Esophagus muscularis mucosa (tissue), 4 donors: ENCODE data around the gene SUPT3H. TPM values are rescaled to one million over a fixed set of nuclear protein-coding genes. Genes with fewer than 3 reads are reported as not detected.

ENCODE experiments used
- DNase-seq: peaks from one replicate; pipeline ENCODE4 v3.0.0-alpha.2; 2017; ENCODE audit errors: extremely low spot score
- H3K27ac ChIP-seq, 4 donors: fragments of 200-600 bp; sonication (generic); replicated peaks in 1 of 4; 1 replicate in 3 of 4; 2 replicates in 1 of 4; pipeline ENCODE4 v1.5.1; 2016 to 2019; ENCODE audit warnings: mild to moderate bottlenecking in 1 of 4
- H3K27me3 ChIP-seq, 4 donors: fragments of 200-600 bp; sonication (generic); one replicate each; pipeline versions ENCODE4 v1.5.1 to v1.6.0; 2016 to 2019
- H3K36me3 ChIP-seq, 4 donors: fragments of 200-600 bp; sonication (generic); one replicate each; pipeline ENCODE4 v1.5.1; 2016 to 2019
- H3K4me1 ChIP-seq, 4 donors: fragments of 200-600 bp; sonication (generic); one replicate each; pipeline ENCODE4 v1.5.1; 2016 to 2019
- H3K4me3 ChIP-seq, 4 donors: fragments of 200-600 bp; sonication (generic); 1 replicate in 2 of 4; 2 replicates in 2 of 4; pipeline ENCODE4 v1.5.1; 2016 to 2019; ENCODE audit warnings: mild to moderate bottlenecking in 4 of 4, moderate library complexity in 1 of 4
- H3K9me3 ChIP-seq, 4 donors: fragments of 200-600 bp; sonication (generic); 1 replicate in 3 of 4; 2 replicates in 1 of 4; pipeline ENCODE4 v1.5.1; 2016 to 2019
- EP300 ChIP-seq: sonication (generic); formaldehyde crosslinking; IDR thresholded peaks from one replicate; pipeline ENCODE4 v1.6.1; 2017; ENCODE audit warnings: antibody characterized with exemption
- POLR2A ChIP-seq: fragments of 450-650 bp; IDR thresholded peaks from one replicate; pipeline ENCODE4 v1.6.1; 2017; ENCODE audit warnings: antibody characterized with exemption, moderate library complexity, mild to moderate bottlenecking, low read depth
- POLR2AphosphoS5 ChIP-seq, 2 donors: sonication (generic); formaldehyde crosslinking; IDR thresholded peaks; one replicate each; pipeline ENCODE4 v1.6.1; 2017; ENCODE audit warnings: antibody characterized with exemption in 2 of 2
- WGBS: methylation state at CpG from one replicate; pipeline ENCODE4 v1.1.5; 2018; 5-methylcytosine and 5-hydroxymethylcytosine counted together
- intact Hi-C: fragments of 100-400 bp; cut with DNase I; formaldehyde crosslinking; loops from one replicate; pipeline ENCODE4 v1.15.1; 2023
- total RNA-seq, 4 donors: library from RNA; depleted of rRNA; stranded (reverse); fragments of >200 nt; gene quantifications; one replicate each; pipeline versions ENCODE4 v1.1.0 to v1.2.1, GENCODE V29; 2016
- TF ChIP-seq, protein P1 (sequence below), 3 experiments: fragments of 200-600 bp in 2 of 3; fragments of 450-650 bp in 1 of 3; sonication (generic) in 2 of 3; IDR thresholded peaks; one replicate each; pipeline ENCODE4 v1.5.1; 2017 to 2019; ENCODE audit warnings: antibody characterized with exemption in 3 of 3, mild to moderate bottlenecking in 2 of 3, moderate library complexity in 1 of 3

SUPT3H gene
- total RNA-seq, 4 donors from 2014 or later, result 5.1 to 13.3 (median 9.9) TPM

DNA sequence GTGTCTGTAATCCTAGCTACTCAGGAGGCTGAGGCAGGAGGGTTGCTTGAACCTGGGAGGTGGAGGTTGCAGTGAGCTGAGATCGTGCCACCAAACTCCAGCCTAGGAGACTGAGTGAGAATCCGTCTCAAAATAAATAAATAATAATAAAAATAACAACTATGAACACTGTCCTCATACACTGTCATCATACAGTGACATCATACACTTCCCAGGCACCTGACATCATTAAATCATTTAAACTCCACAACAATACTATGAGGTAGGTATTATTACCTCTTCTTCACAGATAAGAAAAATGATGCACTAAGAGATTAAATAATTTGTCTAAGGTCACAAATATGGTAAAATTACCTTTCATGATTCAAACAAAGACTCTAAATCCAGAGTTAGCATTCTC lies 250.5 kb downstream of the SUPT3H start:
- TF ChIP-seq EP300, result no peak
- TF ChIP-seq, protein P1, sequence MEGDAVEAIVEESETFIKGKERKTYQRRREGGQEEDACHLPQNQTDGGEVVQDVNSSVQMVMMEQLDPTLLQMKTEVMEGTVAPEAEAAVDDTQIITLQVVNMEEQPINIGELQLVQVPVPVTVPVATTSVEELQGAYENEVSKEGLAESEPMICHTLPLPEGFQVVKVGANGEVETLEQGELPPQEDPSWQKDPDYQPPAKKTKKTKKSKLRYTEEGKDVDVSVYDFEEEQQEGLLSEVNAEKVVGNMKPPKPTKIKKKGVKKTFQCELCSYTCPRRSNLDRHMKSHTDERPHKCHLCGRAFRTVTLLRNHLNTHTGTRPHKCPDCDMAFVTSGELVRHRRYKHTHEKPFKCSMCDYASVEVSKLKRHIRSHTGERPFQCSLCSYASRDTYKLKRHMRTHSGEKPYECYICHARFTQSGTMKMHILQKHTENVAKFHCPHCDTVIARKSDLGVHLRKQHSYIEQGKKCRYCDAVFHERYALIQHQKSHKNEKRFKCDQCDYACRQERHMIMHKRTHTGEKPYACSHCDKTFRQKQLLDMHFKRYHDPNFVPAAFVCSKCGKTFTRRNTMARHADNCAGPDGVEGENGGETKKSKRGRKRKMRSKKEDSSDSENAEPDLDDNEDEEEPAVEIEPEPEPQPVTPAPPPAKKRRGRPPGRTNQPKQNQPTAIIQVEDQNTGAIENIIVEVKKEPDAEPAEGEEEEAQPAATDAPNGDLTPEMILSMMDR (IDR thresholded peaks at IDR 0.05), result no peak
- no peak for TF ChIP-seq POLR2A
- no peak for TF ChIP-seq POLR2AphosphoS5 (IDR thresholded peaks at IDR 0.05)
- Histone ChIP-seq H3K36me3 (no peaks in the 10 kb centered on the region), H3K27me3 (no peaks in the 10 kb centered on the region), H3K9me3 (no peaks in the 10 kb centered on the region), H3K4me1 (peaks cover 0 to under 1% (median 0%) of the 10 kb centered on the region in 4 donors), H3K4me3 (no peak overlapping the region), H3K27ac (no peak overlapping the region)
- WGBS, result 94% methylated on average over 2 of the region's 2 CpGs
- no peak for DNase-seq
- intact Hi-C loops, result no loop called here

DNA sequence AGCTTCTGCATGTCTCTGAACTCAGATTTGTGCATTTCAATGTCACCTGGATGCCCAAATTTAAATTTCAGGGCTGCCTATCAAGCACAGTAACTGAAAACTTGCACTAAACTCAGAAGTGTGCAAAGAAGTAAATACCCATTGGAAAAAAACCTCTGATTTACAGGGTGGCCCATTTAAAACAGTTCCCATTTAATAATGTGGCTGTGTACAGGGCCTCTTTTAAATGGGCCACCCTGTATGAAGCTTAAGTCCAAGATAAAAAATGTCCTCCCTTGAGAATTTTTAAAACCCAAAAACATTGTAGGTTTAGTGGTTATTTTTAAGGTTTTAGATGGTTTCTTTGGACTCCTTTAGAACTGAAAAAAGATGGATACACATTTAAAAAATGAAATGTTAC lies 251.7 kb downstream of the SUPT3H start:
- H3K27ac ChIP-seq, result no peak overlapping the region
- H3K4me1 ChIP-seq, result no peaks in the 10 kb centered on the region
- no peak for DNase-seq
- no peaks in the 10 kb centered on the region for H3K27me3 ChIP-seq
- TF ChIP-seq, protein P1 (IDR thresholded peaks at IDR 0.05), result no peak
- TF ChIP-seq POLR2AphosphoS5 (IDR thresholded peaks at IDR 0.05) (no peak), EP300 (no peak), POLR2A (no peak)
- intact Hi-C loops, result no loop called here
- no peaks in the 10 kb centered on the region for H3K36me3 ChIP-seq
- no peaks in the 10 kb centered on the region for H3K9me3 ChIP-seq
- H3K4me3 ChIP-seq, result no peak overlapping the region

DNA sequence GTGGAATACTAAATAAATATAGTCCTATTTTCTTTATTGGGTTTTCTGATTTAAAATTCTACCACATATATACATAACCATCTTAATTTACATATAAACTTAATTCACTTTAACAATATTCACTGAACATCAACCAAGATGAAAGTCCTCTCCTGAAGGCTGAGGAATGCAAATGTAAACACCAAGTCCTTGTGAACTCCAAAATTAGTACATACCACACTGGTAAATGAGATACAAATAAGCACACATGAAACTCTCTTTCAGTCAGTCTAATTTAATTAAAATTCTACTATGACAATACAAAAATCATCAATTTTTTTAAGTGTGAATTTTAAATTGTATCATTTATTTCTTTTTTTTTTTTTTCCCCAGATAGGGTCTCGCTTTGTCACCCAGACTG lies 254.7 kb downstream of the SUPT3H start:
- peaks cover 0 to 8% (median 0%) of the 10 kb centered on the region in 4 donors for H3K4me1 ChIP-seq
- H3K9me3 ChIP-seq, result no peaks in the 10 kb centered on the region
- no peak for DNase-seq
- TF ChIP-seq EP300 (no peak), POLR2AphosphoS5 (IDR thresholded peaks at IDR 0.05) (no peak), POLR2A (no peak)
- TF ChIP-seq, protein P1 (IDR thresholded peaks at IDR 0.05), result no peak
- intact Hi-C loops, result no loop called here
- H3K27ac ChIP-seq, result no peak overlapping the region
- H3K4me3 ChIP-seq, result no peak overlapping the region
- no peaks in the 10 kb centered on the region for H3K36me3 ChIP-seq
- no peaks in the 10 kb centered on the region for H3K27me3 ChIP-seq
- 97% methylated on average over 1 of the region's 1 CpG for WGBS

DNA sequence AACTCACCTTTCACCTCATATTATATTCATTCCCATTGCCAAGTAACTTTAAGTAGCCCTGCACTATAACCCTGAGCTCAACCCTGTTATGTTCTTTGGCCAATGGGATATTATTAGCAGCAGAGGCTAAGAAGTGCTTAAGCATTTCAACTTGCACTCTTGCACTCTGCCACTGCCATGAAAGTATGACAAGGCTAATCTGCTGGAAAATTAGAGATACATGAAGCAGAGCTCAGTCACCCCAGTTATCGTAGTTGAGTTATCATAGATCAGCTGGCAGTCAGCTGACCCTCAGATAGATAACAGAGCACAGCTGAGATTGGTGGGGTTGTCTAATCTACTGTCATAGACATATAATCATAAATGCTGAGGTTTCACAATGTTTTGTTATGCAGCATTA lies 259.0 kb downstream of the SUPT3H start:
- Histone ChIP-seq H3K27me3 (no peaks in the 10 kb centered on the region), H3K4me3 (no peak overlapping the region), H3K4me1 (peaks cover 0 to 8% (median 0%) of the 10 kb centered on the region in 4 donors), H3K9me3 (no peaks in the 10 kb centered on the region), H3K27ac (no peak overlapping the region), H3K36me3 (no peaks in the 10 kb centered on the region)
- intact Hi-C loops, result no loop called here
- TF ChIP-seq, protein P1 (IDR thresholded peaks at IDR 0.05), result no peak
- no peak for TF ChIP-seq POLR2AphosphoS5 (IDR thresholded peaks at IDR 0.05)
- no peak for DNase-seq
- 83% methylated on average over 1 of the region's 1 CpG for WGBS

DNA sequence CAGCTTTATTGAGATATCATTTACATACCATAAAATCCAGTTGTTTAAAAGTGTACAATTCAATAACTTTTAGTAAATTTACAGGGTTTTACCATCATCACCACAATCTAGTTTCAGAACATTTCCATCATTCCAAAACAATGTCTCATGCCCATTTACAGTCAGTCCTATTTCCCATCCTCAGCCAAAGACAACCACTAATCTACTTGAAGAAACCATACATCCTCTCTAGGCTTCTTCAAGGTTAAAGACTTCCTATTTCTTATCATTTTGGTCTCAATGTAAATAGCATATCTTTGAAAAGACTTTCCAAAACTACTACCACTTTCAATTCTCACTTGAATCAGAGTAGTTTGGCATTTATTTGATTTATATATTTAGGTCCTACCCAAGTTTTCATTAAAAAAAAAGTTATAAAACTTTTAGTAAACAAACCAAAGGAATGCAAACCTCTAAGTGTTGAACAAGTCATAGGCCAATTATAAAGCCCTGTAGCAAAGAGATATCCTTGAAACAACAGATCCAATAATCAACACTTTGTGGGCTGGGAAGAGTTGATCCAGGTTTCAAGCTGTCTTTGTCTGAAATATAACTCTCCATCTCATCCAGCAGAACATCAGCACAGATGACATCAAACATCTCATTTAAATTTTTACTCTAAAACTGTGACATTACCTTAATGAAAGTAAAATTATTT lies 260.9 kb downstream of the SUPT3H start:
- no peaks in the 10 kb centered on the region for H3K36me3 ChIP-seq
- no peaks in the 10 kb centered on the region for H3K9me3 ChIP-seq
- no peak for DNase-seq
- H3K4me3 ChIP-seq, result no peak overlapping the region
- no peak overlapping the region for H3K27ac ChIP-seq
- H3K27me3 ChIP-seq, result no peaks in the 10 kb centered on the region
- H3K4me1 ChIP-seq, result peaks cover 0 to 8% (median 0%) of the 10 kb centered on the region in 4 donors
- intact Hi-C loops, result no loop called here
- TF ChIP-seq, protein P1 (IDR thresholded peaks at IDR 0.05), result no peak
- no peak for TF ChIP-seq POLR2AphosphoS5 (IDR thresholded peaks at IDR 0.05)
- TF ChIP-seq EP300, result no peak
